ENCODE results near the gene ATL1.

ATL1 gene

DNA sequence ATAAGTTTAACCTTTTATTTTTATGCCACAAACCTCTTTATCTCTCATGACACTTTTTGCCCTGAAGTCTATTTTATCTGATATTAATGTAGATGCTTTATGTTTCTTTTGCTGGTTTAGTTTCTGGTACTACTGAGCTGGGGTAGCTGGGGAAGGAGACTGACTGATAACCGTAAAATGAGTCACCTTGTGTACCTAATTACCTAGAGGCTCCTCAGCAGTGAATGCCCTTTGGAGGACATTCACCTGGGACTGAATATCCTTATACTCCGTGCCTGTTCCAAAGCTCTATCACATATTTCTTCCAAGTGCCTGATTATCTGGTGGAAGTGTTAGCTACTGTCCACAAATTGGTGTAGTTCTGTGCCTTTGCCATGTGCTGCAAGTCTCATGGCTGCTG is 13.9 kb downstream of the ATL1 start:
- no CpG with 5 or more reads among the region's 2 CpGs for WGBS, 2 donors (ENCODE audit: extremely low coverage in 2 of 2, insufficient read length in 2 of 2, insufficient replicate concordance in 1 of 2)

DNA sequence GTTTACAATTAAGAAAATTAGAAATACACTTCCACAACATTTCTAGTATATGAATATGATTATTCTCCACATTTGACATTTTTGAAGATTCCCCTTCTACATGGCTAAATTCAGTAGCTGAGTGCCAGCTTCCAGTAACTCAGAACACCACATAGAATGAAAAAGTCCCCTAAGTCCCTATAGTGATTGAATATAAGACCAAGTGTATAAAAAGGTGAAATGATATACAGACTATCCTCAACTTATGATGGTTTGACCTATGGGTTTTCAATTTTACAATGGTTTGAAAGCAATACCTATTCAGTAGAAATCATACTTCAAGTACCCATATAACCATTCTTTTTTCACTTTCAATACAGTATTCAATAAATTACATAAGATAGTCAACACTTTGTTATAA is 15.8 kb downstream of the ATL1 start:
- Histone ChIP-seq H3K4me1 (ENCODE audit: control insufficient read depth in 2 of 2, insufficient read depth in 1 of 2, low read depth in 1 of 2, low read length in 2 of 2) (no peaks in the 10 kb centered on the region), H2BK15ac (ENCODE audit: low read length) (no peak overlapping the region), H2BK120ac (ENCODE audit: low read depth, low read length) (no peak overlapping the region), H2AFZ (ENCODE audit: low read length) (no peak overlapping the region), H3K4me2 (ENCODE audit: insufficient read depth, low read length, poor library complexity, severe bottlenecking) (no peak overlapping the region), H3K36me3 (replicated peaks in 1 of 2; ENCODE audit: control insufficient read depth in 2 of 2, insufficient read depth in 2 of 2, low read length in 2 of 2) (no peaks in the 10 kb centered on the region), H3K27me3 (ENCODE audit: control insufficient read depth in 3 of 3, insufficient read depth in 3 of 3, low read depth in 1 of 3, low read length in 3 of 3) (no peaks in the 10 kb centered on the region), H3K27ac (replicated peaks; ENCODE audit: low read length) (no peak overlapping the region), H3K18ac (ENCODE audit: low read length) (no peak overlapping the region), H2BK5ac (ENCODE audit: low read length) (no peak overlapping the region), H2AK5ac (ENCODE audit: low read depth, low read length) (no peak overlapping the region), H4K8ac (ENCODE audit: low read depth, low read length) (no peak overlapping the region), H4K91ac (ENCODE audit: low read depth, low read length, poor library complexity) (no peak overlapping the region), H3K9ac (ENCODE audit: low read depth, low read length, poor library complexity) (no peak overlapping the region), H2BK12ac (ENCODE audit: low read length) (no peak overlapping the region), H3K79me1 (ENCODE audit: low read depth, low read length) (no peaks in the 10 kb centered on the region), H3K23ac (ENCODE audit: low read depth, low read length, poor library complexity) (no peak overlapping the region), H3K14ac (ENCODE audit: low read length) (no peak overlapping the region), H3K9me3 (replicated peaks in 1 of 2; ENCODE audit: control insufficient read depth in 2 of 2, insufficient read depth in 1 of 2, low read depth in 1 of 2, low read length in 2 of 2) (peaks cover 4 to 16% of the 10 kb centered on the region in 2 donors), H3K4ac (ENCODE audit: low read length) (no peak overlapping the region), H3K4me3 (ENCODE audit: low read length in 2 of 2) (no peak overlapping the region)
- no peak for DNase-seq (ENCODE audit: low spot score)

More for the DNA sequence above, 13.9 kb downstream of the ATL1 start:
- Histone ChIP-seq H3K9me3 (replicated peaks in 1 of 2; ENCODE audit: control insufficient read depth in 2 of 2, insufficient read depth in 1 of 2, low read depth in 1 of 2, low read length in 2 of 2) (peaks cover 4 to 33% of the 10 kb centered on the region in 2 donors), H3K4ac (ENCODE audit: low read length) (no peak overlapping the region), H2BK12ac (ENCODE audit: low read length) (no peak overlapping the region), H2AFZ (ENCODE audit: low read length) (no peak overlapping the region), H3K4me3 (ENCODE audit: low read length in 2 of 2) (no peak overlapping the region), H3K36me3 (replicated peaks in 1 of 2; ENCODE audit: control insufficient read depth in 2 of 2, insufficient read depth in 2 of 2, low read length in 2 of 2) (no peaks in the 10 kb centered on the region), H3K18ac (ENCODE audit: low read length) (no peak overlapping the region), H3K14ac (ENCODE audit: low read length) (no peak overlapping the region), H4K8ac (ENCODE audit: low read depth, low read length) (no peak overlapping the region), H4K91ac (ENCODE audit: low read depth, low read length, poor library complexity) (no peak overlapping the region), H2BK15ac (ENCODE audit: low read length) (no peak overlapping the region), H3K4me2 (ENCODE audit: insufficient read depth, low read length, poor library complexity, severe bottlenecking) (no peak overlapping the region), H2BK5ac (ENCODE audit: low read length) (no peak overlapping the region), H3K27ac (replicated peaks; ENCODE audit: low read length) (no peak overlapping the region), H2AK5ac (ENCODE audit: low read depth, low read length) (no peak overlapping the region), H2BK120ac (ENCODE audit: low read depth, low read length) (no peak overlapping the region), H3K23ac (ENCODE audit: low read depth, low read length, poor library complexity) (no peak overlapping the region), H3K27me3 (ENCODE audit: control insufficient read depth in 3 of 3, insufficient read depth in 3 of 3, low read depth in 1 of 3, low read length in 3 of 3) (no peaks in the 10 kb centered on the region), H3K9ac (ENCODE audit: low read depth, low read length, poor library complexity) (no peak overlapping the region), H3K79me1 (ENCODE audit: low read depth, low read length) (no peaks in the 10 kb centered on the region), H3K4me1 (ENCODE audit: control insufficient read depth in 2 of 2, insufficient read depth in 1 of 2, low read depth in 1 of 2, low read length in 2 of 2) (no peaks in the 10 kb centered on the region)
- no peak for DNase-seq (ENCODE audit: low spot score)

DNA sequence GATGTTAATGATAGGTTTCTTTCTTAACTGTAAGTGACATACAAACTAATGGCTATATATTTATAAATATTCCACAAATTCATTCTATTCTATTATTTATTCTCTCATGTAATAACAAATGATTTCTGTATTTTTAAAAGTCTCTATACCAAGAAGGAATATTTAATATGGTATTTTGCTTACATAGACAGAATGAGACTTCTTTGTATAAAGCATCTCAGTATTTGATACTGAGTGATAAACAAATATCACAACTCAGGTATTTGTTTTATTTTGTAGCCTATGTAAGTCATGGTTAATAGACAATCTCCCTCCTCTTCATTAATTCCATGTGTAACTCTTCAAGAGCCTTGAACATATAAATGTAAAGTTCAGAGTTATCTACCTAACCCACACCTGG is 18.0 kb downstream of the ATL1 start:
- no peak overlapping the region for H3K4me2 ChIP-seq (ENCODE audit: insufficient read depth, low read length, poor library complexity, severe bottlenecking)
- no peak overlapping the region for H2AK5ac ChIP-seq (ENCODE audit: low read depth, low read length)
- no peaks in the 10 kb centered on the region for H3K27me3 ChIP-seq (ENCODE audit: control insufficient read depth in 3 of 3, insufficient read depth in 3 of 3, low read depth in 1 of 3, low read length in 3 of 3)
- H2BK15ac ChIP-seq (ENCODE audit: low read length) = no peak overlapping the region
- no peak for DNase-seq (ENCODE audit: low spot score)
- no peaks in the 10 kb centered on the region for H3K4me1 ChIP-seq (ENCODE audit: control insufficient read depth in 2 of 2, insufficient read depth in 1 of 2, low read depth in 1 of 2, low read length in 2 of 2)
- no peaks in the 10 kb centered on the region for H3K36me3 ChIP-seq (replicated peaks in 1 of 2; ENCODE audit: control insufficient read depth in 2 of 2, insufficient read depth in 2 of 2, low read length in 2 of 2)
- no peaks in the 10 kb centered on the region for H3K79me1 ChIP-seq (ENCODE audit: low read depth, low read length)
- no peak overlapping the region for H3K27ac ChIP-seq (replicated peaks; ENCODE audit: low read length)
- H3K18ac ChIP-seq (ENCODE audit: low read length) = no peak overlapping the region
- H2AFZ ChIP-seq (ENCODE audit: low read length) = no peak overlapping the region
- no peak overlapping the region for H2BK5ac ChIP-seq (ENCODE audit: low read length)
- H3K14ac ChIP-seq (ENCODE audit: low read length) = no peak overlapping the region
- H4K91ac ChIP-seq (ENCODE audit: low read depth, low read length, poor library complexity) = no peak overlapping the region
- H2BK120ac ChIP-seq (ENCODE audit: low read depth, low read length) = no peak overlapping the region
- H3K4ac ChIP-seq (ENCODE audit: low read length) = no peak overlapping the region
- no peak overlapping the region for H2BK12ac ChIP-seq (ENCODE audit: low read length)
- no peak overlapping the region for H3K4me3 ChIP-seq (ENCODE audit: low read length in 2 of 2)
- peaks cover 0 to 5% of the 10 kb centered on the region in 2 donors for H3K9me3 ChIP-seq (replicated peaks in 1 of 2; ENCODE audit: control insufficient read depth in 2 of 2, insufficient read depth in 1 of 2, low read depth in 1 of 2, low read length in 2 of 2)
- no peak overlapping the region for H4K8ac ChIP-seq (ENCODE audit: low read depth, low read length)
- H3K9ac ChIP-seq (ENCODE audit: low read depth, low read length, poor library complexity) = no peak overlapping the region
- H3K23ac ChIP-seq (ENCODE audit: low read depth, low read length, poor library complexity) = no peak overlapping the region

DNA sequence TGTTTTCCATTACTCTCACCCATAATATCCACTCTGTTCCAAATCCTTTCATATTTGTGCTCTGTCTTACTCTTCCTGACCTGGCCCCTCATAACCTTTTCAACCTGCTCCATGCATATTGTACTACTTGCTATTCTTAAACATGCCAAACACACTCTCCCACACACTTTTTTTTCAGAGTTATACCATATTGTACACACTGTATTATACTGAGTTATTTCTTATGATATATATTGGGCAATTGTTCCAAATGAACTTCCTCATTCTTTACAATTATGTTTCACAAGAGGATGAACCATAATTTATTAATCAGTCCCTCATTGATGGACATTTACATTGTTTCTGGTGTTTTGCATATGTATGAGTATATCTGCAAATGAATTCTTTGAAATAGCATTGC is 18.5 kb downstream of the ATL1 start:
- Histone ChIP-seq H4K8ac (ENCODE audit: low read depth, low read length) (no peak overlapping the region), H2BK15ac (ENCODE audit: low read length) (no peak overlapping the region), H3K4me3 (ENCODE audit: low read length in 2 of 2) (no peak overlapping the region), H3K4me1 (ENCODE audit: control insufficient read depth in 2 of 2, insufficient read depth in 1 of 2, low read depth in 1 of 2, low read length in 2 of 2) (no peaks in the 10 kb centered on the region), H3K18ac (ENCODE audit: low read length) (no peak overlapping the region), H3K4ac (ENCODE audit: low read length) (no peak overlapping the region), H3K27me3 (ENCODE audit: control insufficient read depth in 3 of 3, insufficient read depth in 3 of 3, low read depth in 1 of 3, low read length in 3 of 3) (no peaks in the 10 kb centered on the region), H3K9ac (ENCODE audit: low read depth, low read length, poor library complexity) (no peak overlapping the region), H3K9me3 (replicated peaks in 1 of 2; ENCODE audit: control insufficient read depth in 2 of 2, insufficient read depth in 1 of 2, low read depth in 1 of 2, low read length in 2 of 2) (peaks cover 0 to 5% of the 10 kb centered on the region in 2 donors), H2BK5ac (ENCODE audit: low read length) (no peak overlapping the region), H3K79me1 (ENCODE audit: low read depth, low read length) (no peaks in the 10 kb centered on the region), H3K14ac (ENCODE audit: low read length) (no peak overlapping the region), H2BK12ac (ENCODE audit: low read length) (no peak overlapping the region), H4K91ac (ENCODE audit: low read depth, low read length, poor library complexity) (no peak overlapping the region), H3K4me2 (ENCODE audit: insufficient read depth, low read length, poor library complexity, severe bottlenecking) (no peak overlapping the region), H3K36me3 (replicated peaks in 1 of 2; ENCODE audit: control insufficient read depth in 2 of 2, insufficient read depth in 2 of 2, low read length in 2 of 2) (no peaks in the 10 kb centered on the region), H2AFZ (ENCODE audit: low read length) (no peak overlapping the region), H2AK5ac (ENCODE audit: low read depth, low read length) (no peak overlapping the region), H3K27ac (replicated peaks; ENCODE audit: low read length) (no peak overlapping the region), H3K23ac (ENCODE audit: low read depth, low read length, poor library complexity) (no peak overlapping the region), H2BK120ac (ENCODE audit: low read depth, low read length) (no peak overlapping the region)
- DNase-seq (ENCODE audit: low spot score) = no peak

Measured in neuronal stem cell (in vitro differentiated cells).